Neural crest cell (in vitro differentiated cells): ENCODE results near the gene SP3. TPM values are rescaled to one million over a fixed set of nuclear protein-coding genes. Genes with fewer than 3 reads are reported as not detected.

Experiments used
- DNase-seq: peaks from one replicate; pipeline ENCODE4 v3.0.0; 2021; ENCODE audit warnings: low read depth, mixed read lengths, low spot score
- H3K27ac Mint-ChIP-seq: one replicate; pipeline ENCODE4 v1.8.0; 2021; ENCODE audit warnings: mild to moderate bottlenecking, mixed read lengths; ENCODE audit not compliant: unreplicated experiment
- H3K27me3 Mint-ChIP-seq: 2 replicates; pipeline ENCODE4 v1.8.0; 2021; ENCODE audit warnings: low read depth, mild to moderate bottlenecking, mixed read lengths
- H3K36me3 Mint-ChIP-seq: 2 replicates; pipeline ENCODE4 v1.8.0; 2021; ENCODE audit warnings: low read depth, mild to moderate bottlenecking, mixed read lengths
- H3K4me1 Mint-ChIP-seq: 2 replicates; pipeline ENCODE4 v1.8.0; 2021; ENCODE audit warnings: mixed read lengths
- H3K4me3 Mint-ChIP-seq: one replicate; pipeline ENCODE4 v1.8.0; 2021; ENCODE audit warnings: mild to moderate bottlenecking, mixed read lengths
- H3K9me3 Mint-ChIP-seq: 2 replicates; pipeline ENCODE4 v1.8.0; 2021; ENCODE audit warnings: mixed read lengths
- total RNA-seq: library from RNA; stranded (reverse); gene quantifications from 2 replicates; pipeline ENCODE4 v1.2.1, GENCODE V29; 2021
- TF ChIP-seq, protein P1 (sequence below): fragments of 200-600 bp; sonication (generic); conservative IDR thresholded peaks from 2 replicates; pipeline ENCODE4 v1.5.0; 2021; ENCODE audit warnings: antibody characterized with exemption, mild to moderate bottlenecking

SP3 gene
- total RNA-seq, 1 donor from 2014 or later = 105 TPM

DNA sequence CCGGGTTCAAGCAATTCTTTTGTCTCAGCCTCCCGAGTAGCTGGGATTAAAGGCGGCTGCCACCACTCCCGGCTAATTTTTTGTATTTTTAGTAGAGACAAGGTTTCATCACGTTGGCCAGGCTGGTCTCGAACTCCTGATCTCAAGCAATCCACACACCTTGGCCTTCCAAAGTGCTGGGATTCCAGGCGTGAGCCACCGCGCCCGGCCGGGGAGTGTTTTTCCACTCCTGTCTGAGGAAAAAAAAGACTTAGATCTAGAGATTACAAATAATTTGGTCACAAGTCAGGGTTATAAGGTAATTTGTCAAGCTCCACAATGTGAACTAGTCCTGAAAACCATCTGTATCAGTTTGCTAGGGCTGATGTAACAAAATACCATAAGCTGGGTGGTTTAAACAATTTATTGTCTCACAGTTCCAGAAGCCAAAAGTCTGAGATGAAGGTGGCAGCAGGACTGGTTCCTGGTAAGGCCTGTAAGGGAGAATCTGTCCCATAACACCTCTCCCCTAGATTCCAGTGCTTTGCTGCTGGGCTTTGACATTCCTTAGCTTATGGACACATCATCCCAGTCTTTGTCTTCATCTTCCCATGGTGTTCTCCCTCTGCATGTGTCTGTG, 40.7 kb upstream of the SP3 start:
- H3K36me3 Mint-ChIP-seq = no peaks in the 10 kb centered on the region
- no peaks in the 10 kb centered on the region for H3K27me3 Mint-ChIP-seq
- H3K4me1 Mint-ChIP-seq = no peaks in the 10 kb centered on the region
- no peak overlapping the region for H3K4me3 Mint-ChIP-seq
- H3K27ac Mint-ChIP-seq = no peak overlapping the region
- no peaks in the 10 kb centered on the region for H3K9me3 Mint-ChIP-seq
- no peak for DNase-seq
- TF ChIP-seq, protein P1, sequence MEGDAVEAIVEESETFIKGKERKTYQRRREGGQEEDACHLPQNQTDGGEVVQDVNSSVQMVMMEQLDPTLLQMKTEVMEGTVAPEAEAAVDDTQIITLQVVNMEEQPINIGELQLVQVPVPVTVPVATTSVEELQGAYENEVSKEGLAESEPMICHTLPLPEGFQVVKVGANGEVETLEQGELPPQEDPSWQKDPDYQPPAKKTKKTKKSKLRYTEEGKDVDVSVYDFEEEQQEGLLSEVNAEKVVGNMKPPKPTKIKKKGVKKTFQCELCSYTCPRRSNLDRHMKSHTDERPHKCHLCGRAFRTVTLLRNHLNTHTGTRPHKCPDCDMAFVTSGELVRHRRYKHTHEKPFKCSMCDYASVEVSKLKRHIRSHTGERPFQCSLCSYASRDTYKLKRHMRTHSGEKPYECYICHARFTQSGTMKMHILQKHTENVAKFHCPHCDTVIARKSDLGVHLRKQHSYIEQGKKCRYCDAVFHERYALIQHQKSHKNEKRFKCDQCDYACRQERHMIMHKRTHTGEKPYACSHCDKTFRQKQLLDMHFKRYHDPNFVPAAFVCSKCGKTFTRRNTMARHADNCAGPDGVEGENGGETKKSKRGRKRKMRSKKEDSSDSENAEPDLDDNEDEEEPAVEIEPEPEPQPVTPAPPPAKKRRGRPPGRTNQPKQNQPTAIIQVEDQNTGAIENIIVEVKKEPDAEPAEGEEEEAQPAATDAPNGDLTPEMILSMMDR = no peak

DNA sequence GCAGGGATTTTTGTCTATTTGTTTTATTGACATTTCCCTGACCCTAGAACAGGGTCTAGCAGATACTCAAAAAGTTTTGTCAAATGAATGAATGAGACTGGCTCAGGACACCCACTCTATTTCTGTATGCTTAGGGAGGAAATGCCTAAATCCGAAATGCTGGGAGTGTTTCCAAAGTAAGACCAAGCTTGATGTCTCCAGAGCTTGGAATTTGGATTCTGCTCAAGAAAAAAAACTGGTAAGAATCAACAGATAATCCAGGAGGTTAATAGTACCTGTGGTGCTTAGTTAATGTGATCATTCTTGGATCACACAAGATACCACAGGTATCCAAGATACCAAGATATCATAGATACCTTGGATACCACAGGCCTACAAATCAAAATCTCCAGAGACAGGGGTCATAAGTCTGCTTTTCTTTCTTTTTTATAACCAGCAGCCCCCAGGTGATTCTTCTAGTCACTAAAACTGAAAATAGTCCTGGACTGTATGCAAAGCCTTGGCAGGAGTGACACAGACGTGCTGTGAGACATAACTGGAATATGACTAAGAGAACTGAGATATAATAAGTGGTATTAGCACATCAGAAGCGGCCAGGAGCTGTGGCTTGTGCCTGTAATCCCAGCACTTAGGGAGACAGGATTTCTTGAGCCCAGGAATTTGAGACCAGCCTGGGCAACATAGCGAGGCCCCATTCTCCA, 39.9 kb upstream of the SP3 start:
- DNase-seq = no peak
- TF ChIP-seq, protein P1 = no peak
- Mint-ChIP-seq H3K4me1 (no peaks in the 10 kb centered on the region), H3K27ac (no peak overlapping the region), H3K9me3 (no peaks in the 10 kb centered on the region), H3K36me3 (no peaks in the 10 kb centered on the region), H3K4me3 (no peak overlapping the region), H3K27me3 (no peaks in the 10 kb centered on the region)

DNA sequence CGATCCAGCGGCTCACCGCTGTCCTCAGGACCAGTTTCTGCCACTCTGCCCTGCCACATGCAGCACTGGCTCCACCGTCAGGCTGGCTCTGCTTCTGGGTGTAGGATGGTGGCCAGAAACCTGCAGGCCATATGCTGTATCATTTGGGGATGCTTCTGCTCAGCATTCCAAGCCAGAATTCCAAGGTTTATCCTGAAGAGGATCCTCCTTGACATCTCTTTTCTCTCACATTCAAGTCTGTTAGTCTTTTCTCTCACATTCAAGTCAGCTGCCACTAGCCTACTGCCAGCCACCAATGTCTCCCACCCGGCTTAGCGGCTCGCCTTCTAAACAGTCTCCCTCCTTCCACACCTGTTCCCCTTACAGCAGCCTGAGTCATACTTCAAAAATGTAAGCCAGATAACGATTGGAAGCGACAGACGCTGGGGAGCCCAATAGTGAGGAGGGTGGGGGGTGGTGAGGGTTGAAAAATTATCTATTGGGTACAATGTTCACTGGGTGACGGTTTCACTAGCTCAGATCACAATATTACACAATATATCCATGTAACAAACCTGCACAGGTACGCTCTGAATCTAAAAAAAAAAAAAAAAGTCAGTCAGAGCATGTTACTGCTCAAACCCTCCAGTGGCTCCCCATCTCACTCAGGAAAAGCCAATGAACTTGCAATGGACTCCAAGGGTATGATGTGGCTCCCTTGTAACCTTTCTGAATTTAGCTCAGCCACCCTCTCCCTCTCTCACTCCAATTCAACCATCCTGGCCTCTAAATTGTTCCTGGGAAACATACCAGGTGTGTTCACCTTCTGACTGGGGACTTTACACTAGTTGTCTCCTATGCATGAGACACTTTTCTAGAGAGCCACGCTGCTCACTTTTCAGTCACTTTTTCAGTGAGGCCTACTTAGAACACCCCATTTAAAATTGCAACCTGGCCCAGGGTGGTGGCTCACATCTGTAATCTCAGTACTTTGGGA, 38.8 kb upstream of the SP3 start:
- no peak for DNase-seq
- no peak overlapping the region for H3K27ac Mint-ChIP-seq
- H3K4me3 Mint-ChIP-seq = no peak overlapping the region
- TF ChIP-seq, protein P1 = no peak
- no peaks in the 10 kb centered on the region for H3K4me1 Mint-ChIP-seq
- H3K27me3 Mint-ChIP-seq = no peaks in the 10 kb centered on the region
- H3K9me3 Mint-ChIP-seq = no peaks in the 10 kb centered on the region
- no peaks in the 10 kb centered on the region for H3K36me3 Mint-ChIP-seq

DNA sequence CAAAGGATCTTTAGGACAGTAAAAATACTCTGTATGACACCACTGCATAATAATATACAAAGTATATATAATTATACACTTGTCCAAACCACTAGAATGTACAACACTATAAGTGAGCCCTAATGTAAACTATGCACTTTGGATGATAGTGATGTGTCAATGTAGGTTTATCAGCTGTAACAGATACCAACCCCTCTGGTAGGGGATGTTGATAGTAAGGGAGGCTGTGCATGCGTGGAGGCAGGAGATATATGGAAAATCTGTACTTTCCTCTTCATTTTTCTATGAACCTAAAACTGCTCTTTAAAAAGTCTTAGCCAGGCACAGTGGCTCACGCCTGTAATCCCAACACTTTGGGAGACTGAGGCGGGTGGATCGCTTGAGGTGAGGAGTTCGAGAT, 37.5 kb upstream of the SP3 start:
- TF ChIP-seq, protein P1 = no peak
- no peaks in the 10 kb centered on the region for H3K36me3 Mint-ChIP-seq
- no peak for DNase-seq
- H3K27ac Mint-ChIP-seq = no peak overlapping the region
- no peaks in the 10 kb centered on the region for H3K27me3 Mint-ChIP-seq
- no peak overlapping the region for H3K4me3 Mint-ChIP-seq
- no peaks in the 10 kb centered on the region for H3K4me1 Mint-ChIP-seq
- no peaks in the 10 kb centered on the region for H3K9me3 Mint-ChIP-seq

DNA sequence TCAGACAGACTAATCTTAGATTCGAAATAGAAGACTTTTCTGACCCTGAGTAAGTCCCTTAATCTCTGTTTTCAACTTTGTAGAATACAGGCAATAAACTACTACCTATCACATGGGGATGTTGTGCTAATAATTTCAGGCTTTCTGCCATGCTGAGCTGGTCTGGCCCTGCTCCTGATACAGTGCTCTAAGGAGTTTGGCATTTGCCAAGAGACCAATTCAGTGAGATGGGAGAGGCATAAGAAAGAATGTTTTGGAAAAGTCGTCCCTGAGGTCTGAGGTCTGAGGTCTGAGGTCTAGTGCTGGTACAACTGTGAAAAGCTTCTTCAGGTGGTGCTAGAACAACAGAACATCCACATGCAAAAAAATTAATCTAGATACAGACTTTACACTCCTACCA, 35.9 kb upstream of the SP3 start:
- H3K36me3 Mint-ChIP-seq = no peaks in the 10 kb centered on the region
- H3K4me3 Mint-ChIP-seq = no peak overlapping the region
- H3K27ac Mint-ChIP-seq = no peak overlapping the region
- no peaks in the 10 kb centered on the region for H3K27me3 Mint-ChIP-seq
- H3K9me3 Mint-ChIP-seq = no peaks in the 10 kb centered on the region
- H3K4me1 Mint-ChIP-seq = no peaks in the 10 kb centered on the region
- DNase-seq = no peak
- TF ChIP-seq, protein P1 = no peak
